A375 (cell line): ENCODE results near the gene CAPN1. TPM values are rescaled to one million over a fixed set of nuclear protein-coding genes. Genes with fewer than 3 reads are reported as not detected.

Experiments
- small RNA-seq: library from RNA; depleted of rRNA; stranded (forward); fragments of <200 nt; gene quantifications from one replicate; pipeline ENCODE3, GENCODE V24; 2014
- total RNA-seq: library from RNA; depleted of rRNA; stranded (reverse); fragments of >200 nt; shearing (Covaris generic); gene quantifications from 2 replicates; pipeline ENCODE4 v1.2.3, GENCODE V29; 2014; rRNA removed

The CAPN1 gene
- 65.5 and 67.5 TPM in 2 replicates for total RNA-seq

GRCh38 chr11:65181569-65182257 is at the start of gene CAPN1:
Gene CAPN1, plus strand, starts transcription at chr11:65181928. Its CDS starts 774 bp downstream, at chr11:65182702.

GRCh38 chr11:65134240-65134951 is 47.3 kb upstream of the CAPN1 start, which contains the start of gene SYVN1:
Gene SYVN1, minus strand, starts transcription at chr11:65134519. Its CDS starts 918 bp downstream, at chr11:65133601.

GRCh38 chr11:65170058-65170534 is 11.6 kb upstream of the CAPN1 start, which contains the start of gene SPDYC:
Gene SPDYC, plus strand, starts transcription at chr11:65170233. Its CDS starts 1,125 bp downstream, at chr11:65171358.

Small RNAs within 50 kb of the gene (small RNA-seq; reads per million reads assigned to genes)
- gene HIGD1AP10 (not detected), gene PDCL2P2 (not detected), gene RNU2-23P (19.7 reads per million, percentile 92 among the genes with 10 or more reads in this experiment)

Other genes with a start within 250 kb of the CAPN1 start
- not detected in 2 replicates for gene GPHA2, start 246.0 kb upstream of the CAPN1 start, total RNA-seq
- gene MAJIN, start 209.8 kb upstream of the CAPN1 start, total RNA-seq = not detected in 2 replicates
- 1.3 TPM in 2 replicates for gene BATF2, start 185.0 kb upstream of the CAPN1 start, total RNA-seq
- gene ARL2, start 167.8 kb upstream of the CAPN1 start, total RNA-seq = 235 and 274 TPM in 2 replicates
- 16.9 and 18.6 TPM in 2 replicates for gene SNX15, start 154.5 kb upstream of the CAPN1 start, total RNA-seq
- 21.5 and 22.5 TPM in 2 replicates for gene SAC3D1, start 140.7 kb upstream of the CAPN1 start, total RNA-seq
- gene NAALADL1, start 123.4 kb upstream of the CAPN1 start, total RNA-seq = not detected in 2 replicates
- gene CDCA5, start 97.9 kb upstream of the CAPN1 start, total RNA-seq = 56.8 and 61.9 TPM in 2 replicates
- gene ZFPL1, start 97.7 kb upstream of the CAPN1 start, total RNA-seq = 58.4 and 65.3 TPM in 2 replicates
- gene VPS51, start 85.7 kb upstream of the CAPN1 start, total RNA-seq = 184 and 252 TPM in 2 replicates
- gene TM7SF2, start 70.1 kb upstream of the CAPN1 start, total RNA-seq = 13.3 and 20.5 TPM in 2 replicates
- 42.7 and 50.7 TPM in 2 replicates for gene ZNHIT2, start 64.2 kb upstream of the CAPN1 start, total RNA-seq
- 892 and 982 TPM in 2 replicates for gene FAU, start 59.8 kb upstream of the CAPN1 start, total RNA-seq
- gene MRPL49, start 59.6 kb upstream of the CAPN1 start, total RNA-seq = 96.8 and 105 TPM in 2 replicates
- 11.6 and 14.1 TPM in 2 replicates for gene SYVN1, start 47.4 kb upstream of the CAPN1 start, total RNA-seq
- not detected in 2 replicates for gene SPDYC, start 11.7 kb upstream of the CAPN1 start, total RNA-seq
- gene POLA2, start 80.0 kb downstream of the CAPN1 start, total RNA-seq = 22.3 and 24.3 TPM in 2 replicates
- 12.6 and 14.5 TPM in 2 replicates for gene CDC42EP2, start 132.9 kb downstream of the CAPN1 start, total RNA-seq
- 47.7 and 62.2 TPM in 2 replicates for gene DPF2, start 151.9 kb downstream of the CAPN1 start, total RNA-seq
- gene TIGD3, start 172.8 kb downstream of the CAPN1 start, total RNA-seq = 1.2 and 1.4 TPM in 2 replicates
- gene SLC25A45, start 200.7 kb downstream of the CAPN1 start, total RNA-seq = 14.1 and 15.8 TPM in 2 replicates
- gene FRMD8, start 204.7 kb downstream of the CAPN1 start, total RNA-seq = 76.8 and 79.3 TPM in 2 replicates
- gene NEAT1, start 240.9 kb downstream of the CAPN1 start, total RNA-seq = 69.3 and 73.0 TPM in 2 replicates